Endothelial cell of umbilical vein (primary cell): Measurements from ENCODE around the gene MAP6D1. TPM values are rescaled to one million over a fixed set of nuclear protein-coding genes. Genes with fewer than 3 reads are reported as not detected.

Experiments
- BruUV-seq: library from RNA; stranded (reverse); fragments of 400-500 nt; replicated peaks from 2 replicates; lab custom pipeline; 2021; lab: Mats Ljungman, UMichigan
- CTCF ChIA-PET: fragments of 300-600, 350-600 bp; sonication (Branson Sonifier 250); formaldehyde crosslinking; loops from one replicate; lab custom pipeline; 2021; ENCODE audit warnings: antibody characterized with exemption, inconsistent platforms; lab: Charles Lee
- POLR2A ChIA-PET: fragments of 300-600, 350-600 bp; sonication (Branson Sonifier 250); formaldehyde crosslinking; loops from one replicate; lab custom pipeline; 2021; ENCODE audit warnings: antibody characterized with exemption, inconsistent platforms; lab: Charles Lee
- DNase-seq: peaks from one replicate; pipeline ENCODE4 v3.0.0-alpha.2; 2011; ENCODE audit warnings: low read depth, low spot score
- FAIRE-seq: peaks from 2 replicates; lab custom pipeline; 2011; peaks lifted over from hg19 to GRCh38; lab: Jason Lieb, UNC
- H2AFZ ChIP-seq: 2 replicates; pipeline ENCODE4 v1.6.0; 2012; ENCODE audit warnings: low read depth, low read length, control low read depth, inconsistent platforms
- H3K27ac ChIP-seq: 2 replicates; pipeline ENCODE4 v1.5.1; 2011; ENCODE audit warnings: low read depth, mild to moderate bottlenecking, control low read depth, low read length, moderate library complexity; ENCODE audit not compliant: insufficient read depth
- H3K27me3 ChIP-seq, 2 experiments: 2 replicates each; pipeline versions ENCODE4 v1.6.0 to v1.6.1; 2011; ENCODE audit warnings: low read length in 2 of 2, mixed read lengths in 1 of 2; ENCODE audit not compliant: control insufficient read depth in 2 of 2, insufficient read depth in 2 of 2
- H3K36me3 ChIP-seq, 2 experiments: 2 replicates in 1 of 2; 3 replicates in 1 of 2; pipeline ENCODE4 v1.5.1; 2011; ENCODE audit warnings: low read length in 2 of 2, mild to moderate bottlenecking in 1 of 2, moderate library complexity in 1 of 2; ENCODE audit not compliant: control insufficient read depth in 2 of 2, insufficient read depth in 2 of 2; ENCODE audit errors: extremely low read depth in 1 of 2
- H3K4me1 ChIP-seq: 3 replicates; pipeline ENCODE4 v1.5.1; 2011; ENCODE audit warnings: mild to moderate bottlenecking, low read length; ENCODE audit not compliant: control insufficient read depth, insufficient read depth; ENCODE audit errors: extremely low read depth
- H3K4me2 ChIP-seq: 2 replicates; pipeline ENCODE4 v1.6.1; 2011; ENCODE audit warnings: low read length, control low read depth, mixed read lengths; ENCODE audit not compliant: insufficient read depth
- H3K4me3 ChIP-seq, 3 experiments: fragments of 200-600 bp in 1 of 3; sonication (generic), shearing (Covaris generic) in 1 of 3; replicated peaks in 1 of 3; 2 replicates each; pipeline ENCODE4 v1.5.1; 2011 to 2016; ENCODE audit warnings: control low read depth in 3 of 3, low read length in 3 of 3, mild to moderate bottlenecking in 2 of 3, inconsistent platforms in 1 of 3, low read depth in 1 of 3, moderate library complexity in 1 of 3; ENCODE audit not compliant: insufficient read depth in 1 of 3
- H3K79me2 ChIP-seq: 2 replicates; pipeline ENCODE4 v1.6.0; 2012; ENCODE audit warnings: low read length, inconsistent platforms; ENCODE audit not compliant: control insufficient read depth, insufficient read depth
- H3K9ac ChIP-seq: replicated peaks from 2 replicates; pipeline ENCODE3; 2011; ENCODE audit warnings: low read length, control low read depth; ENCODE audit not compliant: insufficient read depth; ENCODE audit errors: extremely low read depth
- H3K9me1 ChIP-seq: replicated peaks from 3 replicates; pipeline ENCODE4 v1.6.0; 2011; ENCODE audit warnings: mild to moderate bottlenecking, low read length; ENCODE audit not compliant: control insufficient read depth, insufficient read depth; ENCODE audit errors: extremely low read depth
- H3K9me3 ChIP-seq: replicated peaks from 2 replicates; pipeline ENCODE4 v1.5.1; 2012; ENCODE audit warnings: low read length, inconsistent platforms; ENCODE audit not compliant: control insufficient read depth, insufficient read depth
- H4K20me1 ChIP-seq: replicated peaks from 2 replicates; pipeline ENCODE3; 2011; ENCODE audit warnings: mild to moderate bottlenecking, low read length; ENCODE audit not compliant: control insufficient read depth, insufficient read depth; ENCODE audit errors: extremely low read depth
- CTCF ChIP-seq, 2 donors: IDR thresholded peaks; 1 replicate in 1 of 2; 2 replicates in 1 of 2; pipeline ENCODE4 v1.5.1; 2011; ENCODE audit warnings: low read length in 2 of 2, mild to moderate bottlenecking in 2 of 2, moderate library complexity in 2 of 2, control low read depth in 1 of 2, inconsistent platforms in 1 of 2, low read depth in 1 of 2; ENCODE audit not compliant: insufficient read depth in 1 of 2; ENCODE audit errors: extremely low read depth in 1 of 2
- EZH2 ChIP-seq: IDR thresholded peaks from 2 replicates; pipeline ENCODE4 v1.6.1; 2012; ENCODE audit warnings: borderline replicate concordance, low read depth, mild to moderate bottlenecking, moderate library complexity, low read length, inconsistent platforms; ENCODE audit not compliant: severe bottlenecking
- FOS ChIP-seq: IDR thresholded peaks from 2 replicates; pipeline ENCODE4 v1.6.1; 2011; ENCODE audit warnings: mild to moderate bottlenecking, low read length, moderate library complexity, borderline replicate concordance; ENCODE audit not compliant: insufficient read depth
- GATA2 ChIP-seq: IDR thresholded peaks from 2 replicates; pipeline ENCODE4 v1.7.0; 2011; ENCODE audit warnings: low read depth, mild to moderate bottlenecking, moderate library complexity, mixed read lengths, low read length; ENCODE audit not compliant: insufficient read length, insufficient read depth
- JUN ChIP-seq: IDR thresholded peaks from 2 replicates; pipeline ENCODE4 v1.6.1; 2011; ENCODE audit warnings: borderline replicate concordance, low read depth; ENCODE audit not compliant: insufficient read length, insufficient read depth
- MAX ChIP-seq: IDR thresholded peaks from 2 replicates; pipeline ENCODE4 v1.6.1; 2011; ENCODE audit not compliant: insufficient read depth, insufficient read length
- MYC ChIP-seq: IDR thresholded peaks from one replicate; pipeline ENCODE4 v1.6.1; 2011; ENCODE audit warnings: mild to moderate bottlenecking, low read depth, low read length
- POLR2A ChIP-seq: IDR thresholded peaks from 2 replicates; pipeline ENCODE4 v1.6.1; 2012; ENCODE audit warnings: low read depth, mild to moderate bottlenecking, control low read depth, low read length
- POLR2AphosphoS5 ChIP-seq: IDR thresholded peaks from 2 replicates; pipeline ENCODE4 v1.6.1; 2012; ENCODE audit warnings: low read depth, mild to moderate bottlenecking, control low read depth, low read length, moderate library complexity; ENCODE audit not compliant: insufficient read depth
- dilution Hi-C: fragments of 300-500 bp; cut with MboI; formaldehyde crosslinking; loops from one replicate; pipeline ENCODE4 v1.15.0; 2019; ENCODE audit warnings: low sequenced_read_pairs; ENCODE audit not compliant: extremely low pct_ligation_motif_present
- intact Hi-C: fragments of 100-400 bp; cut with micrococcal nuclease; formaldehyde crosslinking; loops from one replicate; pipeline ENCODE4 v1.10.0; 2022
- polyA plus RNA-seq, 4 experiments: library from polyadenylated mRNA; depleted of rRNA in 3 of 4; stranded (reverse) in 3 of 4; unstranded in 1 of 4; fragments of >200 nt; gene quantifications; 2 replicates each; pipeline versions ENCODE4 v1.2.1 to v1.2.3, GENCODE V29; 2011 to 2012; ENCODE audit warnings: missing spikeins in 1 of 4
- total RNA-seq: library from RNA; stranded (reverse); gene quantifications from 2 replicates; pipeline ENCODE4 v1.2.3, GENCODE V29; 2021

MAP6D1 gene
- total and polyA plus RNA-seq, 2 donors (not counting 3 experiments of a cell fraction or from before 2014, with no cell fraction given): 2.4 to 3.5 TPM

- H3K9me3 ChIP-seq: no peaks in the 10 kb centered on the region
- DNase-seq (no peak), FAIRE-seq (no peak)
- no TSS peak for BruUV-seq
- H3K4me1 ChIP-seq: no peaks in the 10 kb centered on the region
- dilution Hi-C loops (no loop called here), intact Hi-C loops (no loop called here)
- no peak for TF ChIP-seq POLR2A
- TF ChIP-seq POLR2AphosphoS5: no peak
- no peak for TF ChIP-seq EZH2
- no peak for TF ChIP-seq CTCF (IDR thresholded peaks at IDR 0.05; ENCODE audit: extremely low read depth in 1 of 2, insufficient read depth in 1 of 2, low read depth in 1 of 2, low read length in 2 of 2)
- TF ChIP-seq GATA2: no peak
- TF ChIP-seq MYC: no peak
- TF ChIP-seq MAX: no peak
- TF ChIP-seq JUN: no peak
- no peak for TF ChIP-seq FOS
- no peaks in the 10 kb centered on the region for H3K9me1 ChIP-seq
- peaks cover 54% of the 10 kb centered on the region for H3K79me2 ChIP-seq
- no peak overlapping the region for H3K27ac ChIP-seq
- H3K36me3 ChIP-seq: no peaks in the 10 kb centered on the region
- CTCF ChIA-PET: interaction anchor here (1.6 kb wide), 1 partner anchor 10 kb away, joined by 8 read pairs; no protein-coding TSS in a partner anchor
- no peak overlapping the region for H2AFZ ChIP-seq
- POLR2A ChIA-PET: no interaction called here
- no peaks in the 10 kb centered on the region for H3K27me3 ChIP-seq
- no peak overlapping the region for H3K4me2 ChIP-seq
- H3K9ac ChIP-seq: no peak overlapping the region
- no peaks in the 10 kb centered on the region for H4K20me1 ChIP-seq
- H3K4me3 ChIP-seq: no peak overlapping the region
Observed at GRCh38 chr3:183873914-183874313, 48.5 kb upstream of the MAP6D1 start.
